A549 (cell line): Measurements from ENCODE around the gene DYSF. TPM values are rescaled to one million over a fixed set of nuclear protein-coding genes. Genes with fewer than 3 reads are reported as not detected.

ENCODE experiments used
- ATAC-seq, 2 experiments: fragments of 200-7000 bp in 1 of 2; fragments of >200 bp in 1 of 2; cut with Nextera tagmentation in 1 of 2; cut with Tn5 transposase in 1 of 2; 3 replicates each; pipeline versions ENCODE4 v1.8.0 to v1.9.1; 2018 to 2020; ENCODE audit warnings: mild to moderate bottlenecking in 1 of 2, moderate library complexity in 1 of 2
- CTCF ChIA-PET: fragments of 300-600 bp; sonication (Branson Sonifier 250); formaldehyde crosslinking; extraction: SDS; loops from one replicate; lab custom pipeline; 2021; ENCODE audit warnings: antibody characterized with exemption, inconsistent platforms; lab: Yijun Ruan, JAX
- POLR2A ChIA-PET: fragments of 350-600 bp; formaldehyde crosslinking; extraction: SDS; loops from one replicate; lab custom pipeline; 2021; ENCODE audit warnings: antibody characterized with exemption, inconsistent platforms; lab: Yijun Ruan, JAX
- DNase-seq, 2 experiments: peaks; one replicate each; pipeline versions ENCODE4 v3.0.0 to v3.0.0-alpha.2; 2011 to 2016; ENCODE audit warnings: low read depth in 1 of 2, low spot score in 1 of 2
- FAIRE-seq: peaks from 2 replicates; lab custom pipeline; 2011; peaks lifted over from hg19 to GRCh38; lab: Jason Lieb, UNC
- H3K27ac ChIP-seq, 2 experiments: fragments of >200 bp; sonication (Bioruptor Twin); formaldehyde crosslinking; 3 replicates each; pipeline ENCODE4 v1.5.1; 2016 to 2017
- H3K4me1 ChIP-seq: fragments of >200 bp; sonication (Bioruptor Twin); formaldehyde crosslinking; 3 replicates; pipeline ENCODE4 v1.6.1; 2016
- H3K4me2 ChIP-seq: fragments of >200 bp; sonication (Bioruptor Twin); formaldehyde crosslinking; 3 replicates; pipeline ENCODE4 v1.6.1; 2016
- H3K4me3 ChIP-seq: fragments of >200 bp; sonication (Bioruptor Twin); formaldehyde crosslinking; 3 replicates; pipeline ENCODE4 v1.5.1; 2016
- H3K9me3 ChIP-seq: fragments of >200 bp; sonication (Bioruptor Twin); formaldehyde crosslinking; 3 replicates; pipeline ENCODE4 v1.6.1; 2016
- CHD2 ChIP-seq: fragments of 150-350 bp; IDR thresholded peaks from 2 replicates; pipeline ENCODE4 v1.6.1; 2014; ENCODE audit warnings: low read length; ENCODE audit not compliant: partially characterized antibody
- CHD4 ChIP-seq: fragments of 200-600 bp; sonication (generic); IDR thresholded peaks from 2 replicates; pipeline ENCODE4 v1.6.1; 2016; ENCODE audit warnings: antibody characterized with exemption, mild to moderate bottlenecking, borderline replicate concordance
- CTCF ChIP-seq: fragments of >200 bp; sonication (Bioruptor Twin); formaldehyde crosslinking; IDR thresholded peaks from 3 replicates; pipeline ENCODE4 v1.5.1; 2016
- ELK1 ChIP-seq: fragments of 150-350 bp; IDR thresholded peaks from 2 replicates; pipeline ENCODE4 v1.6.1; 2014; ENCODE audit warnings: low read depth, mild to moderate bottlenecking, low read length
- EP300 ChIP-seq, 2 experiments: fragments of >200 bp; sonication (Bioruptor Twin); formaldehyde crosslinking; IDR thresholded peaks; 2 replicates in 1 of 2; 3 replicates in 1 of 2; pipeline ENCODE4 v1.6.1; 2016 to 2017
- ESRRA ChIP-seq: fragments of 150-350 bp; IDR thresholded peaks from 2 replicates; pipeline ENCODE4 v1.6.1; 2014; ENCODE audit warnings: mild to moderate bottlenecking, low read length, borderline replicate concordance
- HES2 ChIP-seq: fragments of >200 bp; sonication (Bioruptor Twin); formaldehyde crosslinking; IDR thresholded peaks from 2 replicates; pipeline ENCODE4 v1.6.1; 2016
- HEYL ChIP-seq: fragments of 250-450 bp; sonication (Bioruptor Pico); IDR thresholded peaks from 2 replicates; pipeline ENCODE4 v1.8.0; 2021; ENCODE audit warnings: mild to moderate bottlenecking, moderate library complexity
- HOXB13 ChIP-seq: fragments of 250-450 bp; sonication (Bioruptor Pico); IDR thresholded peaks from 2 replicates; pipeline ENCODE4 v1.5.0; 2020; ENCODE audit warnings: low read depth, mild to moderate bottlenecking, moderate library complexity
- JUN ChIP-seq, 2 experiments: fragments of >200 bp; sonication (Bioruptor Twin); formaldehyde crosslinking; IDR thresholded peaks; 2 replicates in 1 of 2; 3 replicates in 1 of 2; pipeline ENCODE4 v1.6.1; 2016 to 2017
- KDM1A ChIP-seq: fragments of 200-600 bp; sonication (generic); IDR thresholded peaks from 2 replicates; pipeline ENCODE4 v1.6.1; 2016; ENCODE audit warnings: low read depth, mild to moderate bottlenecking
- MAFK ChIP-seq: fragments of 450-650 bp; IDR thresholded peaks from 2 replicates; pipeline ENCODE4 v1.6.1; 2014; ENCODE audit not compliant: partially characterized antibody
- MYC ChIP-seq: IDR thresholded peaks from 2 replicates; pipeline ENCODE4 v1.6.1; 2012; ENCODE audit warnings: mild to moderate bottlenecking, inconsistent platforms, low read length, improper control_type of control experiment, borderline replicate concordance
- NR3C1 ChIP-seq: fragments of >200 bp; sonication (Bioruptor Twin); formaldehyde crosslinking; IDR thresholded peaks from 3 replicates; pipeline ENCODE4 v1.6.1; 2017
- PBX3 ChIP-seq: IDR thresholded peaks from 2 replicates; pipeline ENCODE4 v1.6.1; 2012
- POLR2A ChIP-seq: IDR thresholded peaks from 2 replicates; pipeline ENCODE4 v1.6.1; 2012; ENCODE audit warnings: mild to moderate bottlenecking, low read length
- REST ChIP-seq: fragments of 200-600 bp; sonication (generic); IDR thresholded peaks from 2 replicates; pipeline ENCODE4 v1.6.1; 2016; ENCODE audit warnings: antibody characterized with exemption, mild to moderate bottlenecking, moderate library complexity
- SREBF2 ChIP-seq: fragments of 450-650 bp; IDR thresholded peaks from 2 replicates; pipeline ENCODE4 v1.6.1; 2014; ENCODE audit warnings: mild to moderate bottlenecking, moderate library complexity
- TP53 ChIP-seq: fragments of 250-450 bp; sonication (Bioruptor Pico); IDR thresholded peaks from 2 replicates; pipeline ENCODE4 v1.5.0; 2021; ENCODE audit warnings: mild to moderate bottlenecking, moderate library complexity
- ZC3H11A ChIP-seq: fragments of 450-650 bp; IDR thresholded peaks from 2 replicates; pipeline ENCODE4 v1.6.1; 2014; ENCODE audit warnings: antibody characterized with exemption, mild to moderate bottlenecking
- ZNF302 ChIP-seq: fragments of 250-450 bp; sonication (Bioruptor Pico); IDR thresholded peaks from 2 replicates; pipeline ENCODE4 v1.9.0; 2021; ENCODE audit warnings: inconsistent platforms, mild to moderate bottlenecking, moderate library complexity
- WGBS: methylation state at CpG from one replicate; pipeline ENCODE4 v1.1.6; 2017; ENCODE audit errors: missing lambda C conversion rate; 5-methylcytosine and 5-hydroxymethylcytosine counted together
- polyA plus RNA-seq, 4 experiments: library from polyadenylated mRNA; depleted of rRNA in 3 of 4; stranded (reverse); fragments of >200 nt; fragmentation: RNase III in 1 of 4; extraction: RNeasy Plus Mini Kit Qiagen cat#74134 plus additional on column Dnase treatment in 1 of 4; gene quantifications; 2 replicates in 3 of 4; 3 replicates in 1 of 4; pipeline ENCODE4 v1.2.3, GENCODE V29; 2011 to 2017

The DYSF gene
- polyA plus RNA-seq, 2 of the 4 experiments (the other 2 are of a cell fraction) = 0.36 to 0.98 TPM

- WGBS = 46% methylated on average over 9 of the region's 9 CpGs
- no peak overlapping the region for H3K27ac ChIP-seq
- no peak for FAIRE-seq
- ChIA-PET CTCF (interaction anchor here (1.2 to 2.0 kb wide), 2 partner anchors 24 to 193 kb away, joined by 4 to 8 read pairs; no protein-coding TSS in a partner anchor), POLR2A (no interaction called here)
- TF ChIP-seq MYC (no peak), REST (no peak), HES2 (no peak)
- H3K4me3 ChIP-seq = no peak overlapping the region
- H3K9me3 ChIP-seq = no peaks in the 10 kb centered on the region
- H3K4me2 ChIP-seq = no peak overlapping the region
- ATAC-seq = no peak
- DNase-seq = no peak
- H3K4me1 ChIP-seq = no peaks in the 10 kb centered on the region
These were observed 151.8 kb downstream of the DYSF start for GRCh38 chr2:71605173-71605641.

- Histone ChIP-seq H3K27ac (no peak overlapping the region), H3K4me3 (no peak overlapping the region), H3K4me1 (no peaks in the 10 kb centered on the region), H3K4me2 (no peak overlapping the region), H3K9me3 (no peaks in the 10 kb centered on the region)
- ATAC-seq (no peak), DNase-seq (no peak), FAIRE-seq (no peak)
- ChIA-PET CTCF (interaction anchor here (0.6 to 2.0 kb wide), 8 partner anchors 24 to 1140 kb away, joined by 3 to 8 read pairs (median 3); no protein-coding TSS in a partner anchor), POLR2A (no interaction called here)
- TF ChIP-seq EP300 (IDR thresholded peaks at IDR 0.05) (no peak), PBX3 (no peak), MYC (no peak), JUN (IDR thresholded peaks at IDR 0.05) (no peak), TP53 (no peak), HEYL (CRISPR knock-in tag) (no peak), CTCF (no peak), ELK1 (no peak), ZC3H11A (no peak), KDM1A (no peak), SREBF2 (no peak), HOXB13 (CRISPR knock-in tag) (no peak), MAFK (no peak), CHD4 (no peak), ZNF302 (CRISPR knock-in tag) (no peak), CHD2 (no peak), POLR2A (no peak), NR3C1 (no peak), ESRRA (no peak)
- WGBS = 38% methylated on average over 7 of the region's 7 CpGs
These were observed 152.4 kb downstream of the DYSF start for GRCh38 chr2:71605781-71606241.
